ENCODE data around the gene ELP1. TPM values are rescaled to one million over a fixed set of nuclear protein-coding genes. Genes with fewer than 3 reads are reported as not detected.

The ELP1 gene
- total RNA-seq, 1 donor from 2014 or later = 46.6 TPM

- TF ChIP-seq CTCF (IDR thresholded peaks at IDR 0.05; ENCODE audit: unreplicated experiment) = no peak
- H3K27ac Mint-ChIP-seq = no peak overlapping the region
- no peaks in the 10 kb centered on the region for H3K27me3 Mint-ChIP-seq
These were observed 48.1 kb downstream of the ELP1 start for GRCh38 chr9:108885643-108886348.

GRCh38 chr9:108884701-108885100 is 49.2 kb downstream of the ELP1 start:
- Mint-ChIP-seq H3K36me3 (ENCODE audit: insufficient read depth) (peaks cover 20% of the 10 kb centered on the region), H3K27me3 (no peaks in the 10 kb centered on the region), H3K9me3 (ENCODE audit: low read depth) (no peaks in the 10 kb centered on the region), H3K4me1 (ENCODE audit: low read depth) (peaks cover 4% of the 10 kb centered on the region), H3K27ac (no peak overlapping the region), H3K4me3 (ENCODE audit: low read depth) (no peak overlapping the region)
- no peak for TF ChIP-seq CTCF (IDR thresholded peaks at IDR 0.05; ENCODE audit: unreplicated experiment)
- no peak for DNase-seq (ENCODE audit: low spot score, unreplicated experiment)

More at GRCh38 chr9:108885643-108886348, 48.1 kb downstream of the ELP1 start:
- Mint-ChIP-seq H3K9me3 (ENCODE audit: low read depth) (no peaks in the 10 kb centered on the region), H3K36me3 (ENCODE audit: insufficient read depth) (peaks cover 27% of the 10 kb centered on the region), H3K4me1 (ENCODE audit: low read depth) (peaks cover 7% of the 10 kb centered on the region), H3K4me3 (ENCODE audit: low read depth) (no peak overlapping the region)
- no peak for DNase-seq (ENCODE audit: low spot score, unreplicated experiment)

GRCh38 chr9:108883085-108883484 is 50.8 kb downstream of the ELP1 start:
- H3K36me3 Mint-ChIP-seq (ENCODE audit: insufficient read depth) = peaks cover 23% of the 10 kb centered on the region
- no peaks in the 10 kb centered on the region for H3K4me1 Mint-ChIP-seq (ENCODE audit: low read depth)
- H3K27me3 Mint-ChIP-seq = no peaks in the 10 kb centered on the region
- TF ChIP-seq CTCF (IDR thresholded peaks at IDR 0.05; ENCODE audit: unreplicated experiment) = no peak
- H3K4me3 Mint-ChIP-seq (ENCODE audit: low read depth) = no peak overlapping the region
- H3K27ac Mint-ChIP-seq = no peak overlapping the region
- no peak for DNase-seq (ENCODE audit: low spot score, unreplicated experiment)
- no peaks in the 10 kb centered on the region for H3K9me3 Mint-ChIP-seq (ENCODE audit: low read depth)

GRCh38 chr9:108882052-108882888 is 51.7 kb downstream of the ELP1 start:
- Mint-ChIP-seq H3K36me3 (ENCODE audit: insufficient read depth) (peaks cover 26% of the 10 kb centered on the region), H3K4me3 (ENCODE audit: low read depth) (no peak overlapping the region), H3K27ac (no peak overlapping the region), H3K27me3 (no peaks in the 10 kb centered on the region), H3K4me1 (ENCODE audit: low read depth) (no peaks in the 10 kb centered on the region), H3K9me3 (ENCODE audit: low read depth) (no peaks in the 10 kb centered on the region)
- no peak for DNase-seq (ENCODE audit: low spot score, unreplicated experiment)
- no peak for TF ChIP-seq CTCF (IDR thresholded peaks at IDR 0.05; ENCODE audit: unreplicated experiment)

GRCh38 chr9:108880738-108881316 is 53.1 kb downstream of the ELP1 start:
- peaks cover 20% of the 10 kb centered on the region for H3K36me3 Mint-ChIP-seq (ENCODE audit: insufficient read depth)
- no peak overlapping the region for H3K27ac Mint-ChIP-seq
- no peaks in the 10 kb centered on the region for H3K9me3 Mint-ChIP-seq (ENCODE audit: low read depth)

More at GRCh38 chr9:108880738-108881316, 53.1 kb downstream of the ELP1 start:
- DNase-seq (ENCODE audit: low spot score, unreplicated experiment) = no peak
- no peaks in the 10 kb centered on the region for H3K4me1 Mint-ChIP-seq (ENCODE audit: low read depth)
- no peak overlapping the region for H3K4me3 Mint-ChIP-seq (ENCODE audit: low read depth)
- TF ChIP-seq CTCF (IDR thresholded peaks at IDR 0.05; ENCODE audit: unreplicated experiment) = no peak
- H3K27me3 Mint-ChIP-seq = no peaks in the 10 kb centered on the region

Data from progenitor cell of endocrine pancreas (in vitro differentiated cells).